ENCODE results near the gene RPL12. TPM values are rescaled to one million over a fixed set of nuclear protein-coding genes. Genes with fewer than 3 reads are reported as not detected.

Gene RPL12
- total RNA-seq, 3 donors from 2014 or later = 726 to 998 (median 926) TPM

DNA sequence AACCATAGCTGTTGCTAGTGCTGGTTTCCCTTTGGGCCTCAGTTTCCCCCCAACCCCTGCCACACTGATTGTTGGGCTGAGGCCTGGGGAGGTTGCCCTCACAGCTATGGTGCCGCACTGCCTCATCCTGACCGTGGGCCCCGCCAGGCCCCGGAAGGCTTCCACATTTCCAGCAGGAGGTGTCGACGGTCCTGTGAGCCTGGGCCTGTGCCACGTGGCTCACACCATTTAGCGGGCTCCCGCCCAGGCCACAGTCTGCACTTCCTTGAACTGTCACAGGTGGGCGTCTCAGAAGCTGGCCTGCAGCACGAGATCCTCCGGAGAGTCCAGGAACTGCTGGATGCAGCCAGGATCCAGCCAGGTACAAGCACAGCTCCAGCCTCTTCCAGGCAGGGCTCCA, 45.8 kb upstream of the RPL12 start:
- TF ChIP-seq, protein P1, sequence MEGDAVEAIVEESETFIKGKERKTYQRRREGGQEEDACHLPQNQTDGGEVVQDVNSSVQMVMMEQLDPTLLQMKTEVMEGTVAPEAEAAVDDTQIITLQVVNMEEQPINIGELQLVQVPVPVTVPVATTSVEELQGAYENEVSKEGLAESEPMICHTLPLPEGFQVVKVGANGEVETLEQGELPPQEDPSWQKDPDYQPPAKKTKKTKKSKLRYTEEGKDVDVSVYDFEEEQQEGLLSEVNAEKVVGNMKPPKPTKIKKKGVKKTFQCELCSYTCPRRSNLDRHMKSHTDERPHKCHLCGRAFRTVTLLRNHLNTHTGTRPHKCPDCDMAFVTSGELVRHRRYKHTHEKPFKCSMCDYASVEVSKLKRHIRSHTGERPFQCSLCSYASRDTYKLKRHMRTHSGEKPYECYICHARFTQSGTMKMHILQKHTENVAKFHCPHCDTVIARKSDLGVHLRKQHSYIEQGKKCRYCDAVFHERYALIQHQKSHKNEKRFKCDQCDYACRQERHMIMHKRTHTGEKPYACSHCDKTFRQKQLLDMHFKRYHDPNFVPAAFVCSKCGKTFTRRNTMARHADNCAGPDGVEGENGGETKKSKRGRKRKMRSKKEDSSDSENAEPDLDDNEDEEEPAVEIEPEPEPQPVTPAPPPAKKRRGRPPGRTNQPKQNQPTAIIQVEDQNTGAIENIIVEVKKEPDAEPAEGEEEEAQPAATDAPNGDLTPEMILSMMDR (IDR thresholded peaks at IDR 0.05) = no peak
- ATAC-seq (no peak), DNase-seq (no peak)
- intact Hi-C loops (cut with DNase I, micrococcal nuclease) = no loop called here
- no peak overlapping the region for H3K4me3 ChIP-seq
- H3K9me3 ChIP-seq = no peaks in the 10 kb centered on the region
- H3K4me1 ChIP-seq (ENCODE audit: low read depth) = peaks cover 6% of the 10 kb centered on the region
- no peaks in the 10 kb centered on the region for H3K36me3 ChIP-seq (ENCODE audit: low read depth)

DNA sequence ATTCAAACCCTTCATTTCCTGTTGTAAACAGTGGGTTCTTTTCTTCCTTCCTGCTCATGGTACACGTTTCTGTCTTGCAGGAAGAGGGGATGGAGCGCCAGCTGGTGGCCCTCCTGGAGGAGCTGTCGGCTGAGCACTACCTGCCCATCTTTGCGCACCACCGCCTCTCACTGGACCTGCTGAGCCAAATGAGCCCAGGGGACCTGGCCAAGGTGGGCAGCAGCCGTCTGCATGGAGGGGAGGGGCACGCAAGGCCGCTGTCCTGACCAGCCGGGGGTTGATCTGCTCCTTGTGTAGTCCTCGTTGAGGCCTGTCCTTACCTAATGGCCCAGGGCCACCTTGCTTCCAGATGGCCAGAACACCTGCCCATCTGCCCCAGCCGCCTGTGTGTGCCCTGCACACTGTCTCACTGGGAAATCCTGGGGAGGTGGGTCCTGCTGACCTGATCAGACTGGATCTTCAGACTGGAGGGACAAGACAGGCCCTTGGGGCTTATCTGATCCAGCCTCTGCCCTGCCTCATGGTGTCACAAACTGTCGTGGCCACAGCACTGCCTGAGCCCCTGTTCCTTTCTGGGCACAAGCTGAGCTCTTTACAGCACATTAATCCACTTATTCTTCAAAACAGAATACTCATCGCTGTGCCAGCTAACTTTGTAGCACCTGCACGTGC, 44.8 kb upstream of the RPL12 start:
- DNase-seq = peak in 1 of 3 donors; percentile 59
- Histone ChIP-seq H3K36me3 (ENCODE audit: low read depth) (no peaks in the 10 kb centered on the region), H3K9me3 (no peaks in the 10 kb centered on the region), H3K4me3 (no peak overlapping the region), H3K4me1 (ENCODE audit: low read depth) (peaks cover 6% of the 10 kb centered on the region)
- intact Hi-C loops (cut with DNase I, micrococcal nuclease) = no loop called here
- TF ChIP-seq, protein P1 (IDR thresholded peaks at IDR 0.05) = no peak
- peak; percentile 64 for ATAC-seq

DNA sequence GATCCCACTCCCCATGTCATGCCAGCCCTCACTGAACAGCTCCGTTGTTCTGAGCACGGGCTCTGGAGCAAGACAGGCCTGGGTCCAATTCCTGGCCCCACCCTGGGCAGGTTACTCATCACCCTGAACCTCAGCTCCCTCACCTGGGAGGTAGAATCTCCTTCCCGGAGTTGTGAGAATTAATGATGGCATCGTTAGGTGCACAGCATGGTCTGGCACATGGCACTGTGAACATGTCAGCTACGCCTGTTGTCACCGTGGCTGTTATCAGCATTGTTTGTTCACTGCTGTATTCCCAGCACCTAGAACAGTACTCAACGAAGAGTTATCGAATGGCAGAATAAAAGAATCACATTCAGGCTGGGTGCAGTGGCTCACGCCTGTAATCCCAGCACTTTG, 43.1 kb upstream of the RPL12 start:
- intact Hi-C loops (cut with DNase I, micrococcal nuclease) = no loop called here
- H3K9me3 ChIP-seq = no peaks in the 10 kb centered on the region
- peak; percentile 40 for ATAC-seq
- H3K4me1 ChIP-seq (ENCODE audit: low read depth) = peaks cover 6% of the 10 kb centered on the region
- H3K4me3 ChIP-seq = no peak overlapping the region
- TF ChIP-seq, protein P1 (IDR thresholded peaks at IDR 0.05) = no peak
- no peaks in the 10 kb centered on the region for H3K36me3 ChIP-seq (ENCODE audit: low read depth)
- DNase-seq = no peak

DNA sequence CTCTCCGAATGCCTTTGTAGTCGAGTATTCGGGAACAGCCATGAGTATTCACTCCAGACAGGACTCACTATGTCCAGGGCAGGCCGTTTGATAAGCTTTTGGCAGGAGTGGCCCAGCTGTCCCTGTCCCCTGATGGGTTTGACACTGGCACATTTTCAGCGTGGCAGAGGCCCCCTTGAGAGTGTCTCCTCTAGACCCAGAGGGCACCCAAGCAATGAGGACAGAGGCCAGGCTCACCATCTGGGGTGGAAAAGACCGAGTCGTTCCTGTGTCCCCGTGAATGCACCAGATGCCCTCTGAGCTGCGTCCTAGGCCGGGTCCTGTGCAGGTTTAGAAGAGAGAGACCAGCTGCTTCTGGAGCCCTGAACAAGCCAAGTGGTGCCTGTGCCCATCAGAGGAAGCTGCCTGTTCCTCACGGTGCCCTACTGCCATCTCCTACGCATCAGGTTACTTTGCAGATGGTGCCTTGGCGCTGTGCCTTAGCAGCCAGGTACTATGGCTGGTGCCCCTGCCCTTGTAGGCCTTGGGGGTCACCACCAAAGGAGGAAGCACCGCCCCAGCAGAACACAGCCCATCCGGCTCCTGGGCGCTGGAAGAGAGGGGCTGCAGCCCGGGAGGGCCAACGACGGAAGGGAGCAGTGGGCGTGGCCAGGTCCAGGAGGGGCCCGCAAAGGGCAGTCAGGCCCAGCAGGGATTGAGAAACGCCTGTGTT, 42.5 kb upstream of the RPL12 start:
- Histone ChIP-seq H3K4me1 (ENCODE audit: low read depth) (peaks cover 6% of the 10 kb centered on the region), H3K9me3 (no peaks in the 10 kb centered on the region), H3K4me3 (no peak overlapping the region), H3K36me3 (ENCODE audit: low read depth) (no peaks in the 10 kb centered on the region)
- ATAC-seq = no peak
- TF ChIP-seq, protein P1 (IDR thresholded peaks at IDR 0.05) = no peak
- intact Hi-C loops (cut with DNase I, micrococcal nuclease) = no loop called here
- peak in 1 of 3 donors; percentile 33 for DNase-seq

DNA sequence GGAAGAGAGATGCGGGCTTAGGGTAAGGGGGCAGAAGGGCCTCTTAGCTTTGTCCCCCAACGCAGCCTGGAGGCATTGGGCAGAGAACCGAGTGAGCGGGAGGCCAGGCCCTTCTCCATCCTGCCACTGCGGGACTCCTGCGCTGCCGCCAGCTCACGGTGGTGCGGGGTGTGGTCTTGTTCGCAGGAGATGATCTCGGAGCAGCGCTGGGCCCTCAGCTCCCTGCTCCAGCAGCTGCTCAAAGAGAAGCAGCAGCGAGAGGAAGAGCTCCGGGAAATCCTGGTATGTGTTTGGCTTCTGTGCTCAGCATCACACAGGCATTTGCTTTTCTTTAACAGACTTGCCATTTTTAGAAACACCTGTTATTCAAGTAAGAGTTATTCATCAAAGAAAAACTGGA, 41.4 kb upstream of the RPL12 start:
- Histone ChIP-seq H3K4me1 (ENCODE audit: low read depth) (peaks cover 6% of the 10 kb centered on the region), H3K36me3 (ENCODE audit: low read depth) (no peaks in the 10 kb centered on the region), H3K4me3 (no peak overlapping the region), H3K9me3 (no peaks in the 10 kb centered on the region)
- intact Hi-C loops (cut with DNase I, micrococcal nuclease) = no loop called here
- DNase-seq (no peak), ATAC-seq (no peak)
- TF ChIP-seq, protein P1 (IDR thresholded peaks at IDR 0.05) = no peak
